Measurements from ENCODE around the gene CEBPA.

CEBPA gene

DNA sequence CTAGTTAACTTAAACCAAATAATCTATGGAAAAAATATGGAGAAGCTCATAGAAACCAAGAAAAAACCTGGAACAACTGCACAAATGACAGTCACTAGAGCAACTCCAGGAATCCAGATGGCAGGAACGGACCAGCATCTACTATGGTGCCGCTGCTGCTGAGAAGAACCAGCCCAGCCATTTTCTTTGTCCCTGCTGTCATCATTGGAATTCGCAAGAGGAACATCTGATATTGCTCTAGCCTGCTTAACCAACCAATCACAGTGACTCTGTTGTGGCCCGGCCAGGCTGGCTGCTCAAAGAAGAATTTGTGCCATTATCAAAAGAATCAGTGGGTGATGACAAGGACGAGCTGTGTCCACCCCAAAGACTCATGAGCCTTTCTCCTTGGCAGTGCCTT, 33.1 kb upstream of the CEBPA start:
- no peaks in the 10 kb centered on the region for H4K20me1 ChIP-seq (ENCODE audit: low read depth, low read length)
- no peaks in the 10 kb centered on the region for H3F3A ChIP-seq (ENCODE audit: insufficient read depth)
- no peaks in the 10 kb centered on the region for H3K79me2 ChIP-seq (ENCODE audit: insufficient read depth, low read length)
- no peaks in the 10 kb centered on the region for H3K27me3 ChIP-seq (ENCODE audit: low read length)
- TF ChIP-seq, protein P1, sequence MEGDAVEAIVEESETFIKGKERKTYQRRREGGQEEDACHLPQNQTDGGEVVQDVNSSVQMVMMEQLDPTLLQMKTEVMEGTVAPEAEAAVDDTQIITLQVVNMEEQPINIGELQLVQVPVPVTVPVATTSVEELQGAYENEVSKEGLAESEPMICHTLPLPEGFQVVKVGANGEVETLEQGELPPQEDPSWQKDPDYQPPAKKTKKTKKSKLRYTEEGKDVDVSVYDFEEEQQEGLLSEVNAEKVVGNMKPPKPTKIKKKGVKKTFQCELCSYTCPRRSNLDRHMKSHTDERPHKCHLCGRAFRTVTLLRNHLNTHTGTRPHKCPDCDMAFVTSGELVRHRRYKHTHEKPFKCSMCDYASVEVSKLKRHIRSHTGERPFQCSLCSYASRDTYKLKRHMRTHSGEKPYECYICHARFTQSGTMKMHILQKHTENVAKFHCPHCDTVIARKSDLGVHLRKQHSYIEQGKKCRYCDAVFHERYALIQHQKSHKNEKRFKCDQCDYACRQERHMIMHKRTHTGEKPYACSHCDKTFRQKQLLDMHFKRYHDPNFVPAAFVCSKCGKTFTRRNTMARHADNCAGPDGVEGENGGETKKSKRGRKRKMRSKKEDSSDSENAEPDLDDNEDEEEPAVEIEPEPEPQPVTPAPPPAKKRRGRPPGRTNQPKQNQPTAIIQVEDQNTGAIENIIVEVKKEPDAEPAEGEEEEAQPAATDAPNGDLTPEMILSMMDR (IDR thresholded peaks at IDR 0.05; ENCODE audit: insufficient read depth, low read length, poor library complexity, severe bottlenecking) = no peak
- no peak for TF ChIP-seq EZH2phosphoT487 (conservative IDR thresholded peaks at IDR 0.05; ENCODE audit: low read length)
- H3K27ac ChIP-seq (ENCODE audit: low read depth, low read length) = no peak overlapping the region
- H3K9me3 ChIP-seq (ENCODE audit: insufficient read depth, low read length) = no peaks in the 10 kb centered on the region
- H3K9me2 ChIP-seq (replicated peaks; ENCODE audit: insufficient read depth, low read length) = no peaks in the 10 kb centered on the region
- H3K4me3 ChIP-seq (ENCODE audit: insufficient read depth, low read length, poor library complexity, severe bottlenecking) = no peak overlapping the region
- H3K36me3 ChIP-seq (ENCODE audit: low read length) = no peaks in the 10 kb centered on the region
- no peak overlapping the region for H2AFZ ChIP-seq (ENCODE audit: low read depth, low read length, severe bottlenecking)
- H3K4me2 ChIP-seq (ENCODE audit: low read depth, low read length, poor library complexity, severe bottlenecking) = no peak overlapping the region
- H3K9ac ChIP-seq (ENCODE audit: low read length) = no peak overlapping the region

DNA sequence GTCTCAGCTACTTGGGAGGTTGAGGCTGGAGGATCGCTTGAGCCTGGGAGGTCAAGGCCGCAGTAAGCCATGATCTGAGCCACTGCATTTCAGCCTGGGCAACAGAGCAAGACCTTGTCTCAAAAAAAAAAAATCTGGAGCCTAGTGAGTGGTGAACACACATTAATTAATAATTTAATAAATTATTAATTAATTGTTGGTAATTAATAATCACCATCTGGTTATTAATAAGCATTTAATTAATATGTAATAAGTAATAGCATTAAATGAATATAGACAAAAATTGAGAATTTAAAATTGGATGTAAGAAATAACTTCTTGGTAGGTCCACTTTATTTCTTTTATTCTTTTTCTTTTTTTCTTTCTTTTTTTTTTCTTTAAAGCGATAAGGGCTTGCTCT, 31.9 kb upstream of the CEBPA start:
- Histone ChIP-seq H3K9ac (ENCODE audit: low read length) (no peak overlapping the region), H3K9me3 (ENCODE audit: insufficient read depth, low read length) (no peaks in the 10 kb centered on the region), H3K27me3 (ENCODE audit: low read length) (no peaks in the 10 kb centered on the region), H3K79me2 (ENCODE audit: insufficient read depth, low read length) (no peaks in the 10 kb centered on the region), H3K9me2 (replicated peaks; ENCODE audit: insufficient read depth, low read length) (no peaks in the 10 kb centered on the region), H2AFZ (ENCODE audit: low read depth, low read length, severe bottlenecking) (no peak overlapping the region), H3K4me3 (ENCODE audit: insufficient read depth, low read length, poor library complexity, severe bottlenecking) (no peak overlapping the region), H3K4me2 (ENCODE audit: low read depth, low read length, poor library complexity, severe bottlenecking) (no peak overlapping the region), H3K27ac (ENCODE audit: low read depth, low read length) (no peak overlapping the region), H4K20me1 (ENCODE audit: low read depth, low read length) (no peaks in the 10 kb centered on the region), H3K36me3 (ENCODE audit: low read length) (no peaks in the 10 kb centered on the region), H3F3A (ENCODE audit: insufficient read depth) (no peaks in the 10 kb centered on the region)
- TF ChIP-seq, protein P1 (IDR thresholded peaks at IDR 0.05; ENCODE audit: insufficient read depth, low read length, poor library complexity, severe bottlenecking) = no peak
- TF ChIP-seq EZH2phosphoT487 (conservative IDR thresholded peaks at IDR 0.05; ENCODE audit: low read length) = no peak

DNA sequence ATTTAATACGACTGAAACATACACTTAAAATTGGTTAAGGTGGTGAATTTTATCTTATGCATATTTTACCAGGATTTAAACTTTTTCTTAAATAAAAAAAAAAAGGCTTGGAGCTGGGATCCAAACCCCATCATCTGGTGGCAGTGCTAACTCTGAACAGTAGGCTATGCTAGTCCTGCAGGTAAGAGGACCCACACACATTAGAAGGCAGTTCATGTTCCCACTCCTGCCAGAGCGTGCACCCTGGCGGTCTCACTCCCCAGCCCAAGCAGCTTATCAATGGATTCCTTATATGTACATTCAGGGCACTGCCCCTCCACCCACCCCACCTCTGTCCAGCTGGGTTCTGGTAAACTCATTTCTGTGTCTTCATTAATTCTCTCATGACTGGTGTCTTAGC, 31.3 kb upstream of the CEBPA start:
- H3K79me2 ChIP-seq (ENCODE audit: insufficient read depth, low read length) = no peaks in the 10 kb centered on the region
- H2AFZ ChIP-seq (ENCODE audit: low read depth, low read length, severe bottlenecking) = no peak overlapping the region
- no peaks in the 10 kb centered on the region for H3F3A ChIP-seq (ENCODE audit: insufficient read depth)
- TF ChIP-seq, protein P1 (IDR thresholded peaks at IDR 0.05; ENCODE audit: insufficient read depth, low read length, poor library complexity, severe bottlenecking) = no peak
- TF ChIP-seq EZH2phosphoT487 (conservative IDR thresholded peaks at IDR 0.05; ENCODE audit: low read length) = no peak
- no peaks in the 10 kb centered on the region for H3K27me3 ChIP-seq (ENCODE audit: low read length)
- no peak overlapping the region for H3K27ac ChIP-seq (ENCODE audit: low read depth, low read length)
- no peak overlapping the region for H3K9ac ChIP-seq (ENCODE audit: low read length)
- H3K36me3 ChIP-seq (ENCODE audit: low read length) = no peaks in the 10 kb centered on the region
- H4K20me1 ChIP-seq (ENCODE audit: low read depth, low read length) = no peaks in the 10 kb centered on the region
- no peaks in the 10 kb centered on the region for H3K9me3 ChIP-seq (ENCODE audit: insufficient read depth, low read length)
- no peaks in the 10 kb centered on the region for H3K9me2 ChIP-seq (replicated peaks; ENCODE audit: insufficient read depth, low read length)
- no peak overlapping the region for H3K4me3 ChIP-seq (ENCODE audit: insufficient read depth, low read length, poor library complexity, severe bottlenecking)
- no peak overlapping the region for H3K4me2 ChIP-seq (ENCODE audit: low read depth, low read length, poor library complexity, severe bottlenecking)

All from SU-DHL-6 (cell line).